Stimulated activated naive CD8-positive, alpha-beta T cell treated with anti-CD3 and anti-CD28 coated beads, Interleukin-15, amount 100 ng/mL, for 72 hours (primary cell): ENCODE results near the gene GIPC3.
"Not testable (repeated sequence)": the region's sequence is repeated elsewhere in the genome, so short reads cannot be mapped to it uniquely, and the experiment has no call there.

Experiments
- ATAC-seq: fragments of 150-1000 bp; cut with Tn5 transposase; 2 replicates; pipeline ENCODE4 v1.10.0; 2021; ENCODE audit warnings: mild to moderate bottlenecking, moderate library complexity
- DNase-seq, 2 donors: peaks; one replicate each; pipeline ENCODE4 v3.0.0; 2021 to 2022
- H3K27ac Mint-ChIP-seq, 2 donors: one replicate each; pipeline ENCODE4 v1.8.0; 2022; ENCODE audit warnings: mild to moderate bottlenecking in 2 of 2, mixed read lengths in 2 of 2, moderate library complexity in 2 of 2
- H3K27me3 Mint-ChIP-seq: one replicate; pipeline ENCODE4 v1.8.0; 2022; ENCODE audit warnings: mixed read lengths
- H3K4me1 Mint-ChIP-seq: one replicate; pipeline ENCODE4 v1.8.0; 2022; ENCODE audit warnings: mild to moderate bottlenecking, mixed read lengths
- H3K4me3 Mint-ChIP-seq, 2 donors: one replicate each; pipeline ENCODE4 v1.8.0; 2022; ENCODE audit warnings: mild to moderate bottlenecking in 2 of 2, mixed read lengths in 2 of 2, moderate library complexity in 1 of 2
- H3K9me3 Mint-ChIP-seq, 2 donors: one replicate each; pipeline ENCODE4 v1.8.0; 2022; ENCODE audit warnings: mixed read lengths in 2 of 2

GIPC3 gene

GRCh38 chr19:3626473-3627350 is 41.4 kb downstream of the GIPC3 start, which contains the start of gene CACTIN:
Gene CACTIN (minus strand): TSS chr19:3626790. CDS start chr19:3626762, 28 bp downstream.
- H3K27me3 Mint-ChIP-seq: no peaks in the 10 kb centered on the region
- peak within 1 kb of the TSS; percentile 94 to 100 for H3K4me3 Mint-ChIP-seq
- ATAC-seq (peak; percentile 97), DNase-seq (peak; percentile 99)
- H3K27ac Mint-ChIP-seq: peak within 1 kb of the TSS; percentile 99 to 100
- no peaks in the 10 kb centered on the region for H3K9me3 Mint-ChIP-seq
- H3K4me1 Mint-ChIP-seq: peaks cover 35% of the 10 kb centered on the region

GRCh38 chr19:3627351-3627723 is 42.1 kb downstream of the GIPC3 start:
- H3K9me3 Mint-ChIP-seq: no peaks in the 10 kb centered on the region
- H3K27me3 Mint-ChIP-seq: no peaks in the 10 kb centered on the region
- ATAC-seq (no peak), DNase-seq (no peak)
- peak overlapping the region; percentile 94 to 100 for H3K4me3 Mint-ChIP-seq
- peaks cover 35% of the 10 kb centered on the region for H3K4me1 Mint-ChIP-seq
- no peak overlapping the region for H3K27ac Mint-ChIP-seq

- DNase-seq, H3K4me3 Mint-ChIP-seq, ATAC-seq, H3K27me3 Mint-ChIP-seq, H3K27ac Mint-ChIP-seq, H3K9me3 Mint-ChIP-seq: not testable (repeated sequence)
- H3K4me1 Mint-ChIP-seq: peaks cover 35% of the 10 kb centered on the region
Measured at GRCh38 chr19:3628766-3629165, 43.5 kb downstream of the GIPC3 start.

- H3K4me1 Mint-ChIP-seq: peaks cover 11% of the 10 kb centered on the region
Measured at GRCh38 chr19:3631053-3631861, 46.0 kb downstream of the GIPC3 start.

GRCh38 chr19:3632098-3632497 is 46.8 kb downstream of the GIPC3 start:
- Mint-ChIP-seq H3K4me1 (peaks cover 2% of the 10 kb centered on the region), H3K27ac (peak overlapping the region in 1 of 2 donors; percentile 80), H3K4me3 (no peak overlapping the region), H3K9me3 (no peaks in the 10 kb centered on the region), H3K27me3 (no peaks in the 10 kb centered on the region)
- DNase-seq (no peak), ATAC-seq (no peak)

More at GRCh38 chr19:3631053-3631861, 46.0 kb downstream of the GIPC3 start:
- no peak for ATAC-seq
- Mint-ChIP-seq H3K4me3 (no peak overlapping the region), H3K27me3 (no peaks in the 10 kb centered on the region), H3K9me3 (no peaks in the 10 kb centered on the region), H3K27ac (no peak overlapping the region)
- no peak for DNase-seq

GRCh38 chr19:3632739-3633558 is 47.7 kb downstream of the GIPC3 start:
- H3K4me1 Mint-ChIP-seq: no peaks in the 10 kb centered on the region
- no peak overlapping the region for H3K4me3 Mint-ChIP-seq
- DNase-seq (no peak), ATAC-seq (peak; percentile 23)
- peak overlapping the region in 1 of 2 donors; percentile 22 for H3K27ac Mint-ChIP-seq
- H3K9me3 Mint-ChIP-seq: no peaks in the 10 kb centered on the region
- H3K27me3 Mint-ChIP-seq: no peaks in the 10 kb centered on the region

- no peak overlapping the region for H3K4me3 Mint-ChIP-seq
- H3K27ac Mint-ChIP-seq: peak overlapping the region in 1 of 2 donors; percentile 22
- no peak for ATAC-seq
- no peaks in the 10 kb centered on the region for H3K4me1 Mint-ChIP-seq
- no peaks in the 10 kb centered on the region for H3K27me3 Mint-ChIP-seq
- DNase-seq: no peak
- H3K9me3 Mint-ChIP-seq: no peaks in the 10 kb centered on the region
Measured at GRCh38 chr19:3633559-3633988, 48.3 kb downstream of the GIPC3 start.

- no peaks in the 10 kb centered on the region for H3K9me3 Mint-ChIP-seq
- H3K4me3 Mint-ChIP-seq: no peak overlapping the region
- peak overlapping the region in 1 of 2 donors; percentile 35 for H3K27ac Mint-ChIP-seq
- no peak for ATAC-seq
- H3K27me3 Mint-ChIP-seq: no peaks in the 10 kb centered on the region
- no peaks in the 10 kb centered on the region for H3K4me1 Mint-ChIP-seq
- no peak for DNase-seq
Measured at GRCh38 chr19:3634496-3635045, 49.3 kb downstream of the GIPC3 start.

- no peak for ATAC-seq
Measured at GRCh38 chr19:3636506-3636905, 51.2 kb downstream of the GIPC3 start.

GRCh38 chr19:3636962-3637361 is 51.7 kb downstream of the GIPC3 start:
- Mint-ChIP-seq H3K27me3 (no peaks in the 10 kb centered on the region), H3K4me1 (no peaks in the 10 kb centered on the region), H3K27ac (peak overlapping the region in 1 of 2 donors; percentile 82), H3K9me3 (no peaks in the 10 kb centered on the region), H3K4me3 (no peak overlapping the region)
- no peak for ATAC-seq
- no peak for DNase-seq

More at GRCh38 chr19:3636506-3636905, 51.2 kb downstream of the GIPC3 start:
- DNase-seq: no peak
- Mint-ChIP-seq H3K27me3 (no peaks in the 10 kb centered on the region), H3K9me3 (no peaks in the 10 kb centered on the region), H3K27ac (no peak overlapping the region), H3K4me1 (no peaks in the 10 kb centered on the region), H3K4me3 (no peak overlapping the region)

GRCh38 chr19:3637621-3638020 is 52.3 kb downstream of the GIPC3 start:
- Mint-ChIP-seq H3K4me3 (no peak overlapping the region), H3K4me1 (no peaks in the 10 kb centered on the region), H3K9me3 (no peaks in the 10 kb centered on the region), H3K27me3 (no peaks in the 10 kb centered on the region), H3K27ac (no peak overlapping the region)
- DNase-seq: no peak
- ATAC-seq: peak; percentile 29

GRCh38 chr19:3638208-3639193 is 53.2 kb downstream of the GIPC3 start:
- DNase-seq (no peak), ATAC-seq (peak; percentile 17)
- H3K27ac Mint-ChIP-seq: peak overlapping the region in 1 of 2 donors; percentile 5
- no peaks in the 10 kb centered on the region for H3K27me3 Mint-ChIP-seq
- H3K9me3 Mint-ChIP-seq: no peaks in the 10 kb centered on the region
- H3K4me3 Mint-ChIP-seq: no peak overlapping the region
- no peaks in the 10 kb centered on the region for H3K4me1 Mint-ChIP-seq

GRCh38 chr19:3639479-3639878 is 54.2 kb downstream of the GIPC3 start:
- H3K27ac Mint-ChIP-seq: peak overlapping the region; percentile 6 to 61
- ATAC-seq: no peak
- no peaks in the 10 kb centered on the region for H3K9me3 Mint-ChIP-seq
- H3K4me1 Mint-ChIP-seq: no peaks in the 10 kb centered on the region
- H3K4me3 Mint-ChIP-seq: no peak overlapping the region
- no peak for DNase-seq
- H3K27me3 Mint-ChIP-seq: no peaks in the 10 kb centered on the region
